IMR-90 (cell line): ENCODE data around the gene ATP10D. TPM values are rescaled to one million over a fixed set of nuclear protein-coding genes. Genes with fewer than 3 reads are reported as not detected.
A peak's percentile ranks its signal among the peaks of the same experiment; 100 is the strongest.

Source experiments
- ATAC-seq: fragments of 200-7000 bp; cut with Tn5 transposase; 2 replicates; pipeline ENCODE4 v1.9.1; 2020; ENCODE audit warnings: low read depth, mild to moderate bottlenecking, moderate library complexity
- BruUV-seq: library from RNA; stranded (reverse); fragments of 400-500 nt; replicated peaks from 2 replicates; lab custom pipeline; 2021; lab: Mats Ljungman, UMichigan
- CTCF ChIA-PET: fragments of 300-600 bp; formaldehyde crosslinking; extraction: SDS; loops from one replicate; lab custom pipeline; 2021; ENCODE audit warnings: antibody characterized with exemption; lab: Yijun Ruan, JAX
- POLR2A ChIA-PET: fragments of 300-600 bp; sonication (Branson Sonifier 250); formaldehyde crosslinking; loops from one replicate; lab custom pipeline; 2022; ENCODE audit warnings: antibody characterized with exemption; ENCODE audit not compliant: unreplicated experiment; lab: Charles Lee
- DNase-seq: peaks from one replicate; pipeline ENCODE4 v3.0.0; 2013
- H2AFZ ChIP-seq: replicated peaks from 2 replicates; pipeline ENCODE3; 2013; ENCODE audit warnings: low read length, mild to moderate bottlenecking; ENCODE audit not compliant: poor library complexity
- H2AK5ac ChIP-seq: 2 replicates; pipeline ENCODE4 v1.6.1; 2013; ENCODE audit warnings: low read depth, low read length, inconsistent platforms
- H2AK9ac ChIP-seq: replicated peaks from 2 replicates; pipeline ENCODE3; 2013; ENCODE audit warnings: mild to moderate bottlenecking, low read depth, low read length, moderate library complexity; ENCODE audit not compliant: poor library complexity
- H2BK120ac ChIP-seq: 2 replicates; pipeline ENCODE4 v1.6.1; 2013; ENCODE audit warnings: low read depth, low read length, inconsistent platforms
- H2BK15ac ChIP-seq: 3 replicates; pipeline ENCODE4 v1.6.1; 2013; ENCODE audit warnings: low read depth, low read length, inconsistent platforms
- H2BK20ac ChIP-seq: 2 replicates; pipeline ENCODE4 v1.6.1; 2013; ENCODE audit warnings: low read depth, mild to moderate bottlenecking, inconsistent platforms, low read length, moderate library complexity
- H2BK5ac ChIP-seq: 2 replicates; pipeline ENCODE4 v1.6.1; 2013; ENCODE audit warnings: mild to moderate bottlenecking, low read depth, low read length, inconsistent platforms; ENCODE audit not compliant: poor library complexity, severe bottlenecking
- H3K14ac ChIP-seq: replicated peaks from 2 replicates; pipeline ENCODE4 v1.6.1; 2013; ENCODE audit warnings: low read depth, low read length, inconsistent platforms
- H3K18ac ChIP-seq: 2 replicates; pipeline ENCODE4 v1.6.1; 2013; ENCODE audit warnings: low read depth, low read length, control low read depth
- H3K23ac ChIP-seq: 2 replicates; pipeline ENCODE4 v1.6.1; 2013; ENCODE audit warnings: low read depth, low read length, inconsistent platforms
- H3K27ac ChIP-seq: 2 replicates; pipeline ENCODE4 v1.5.1; 2013; ENCODE audit warnings: mild to moderate bottlenecking, control low read depth, low read length; ENCODE audit not compliant: insufficient read depth
- H3K27me3 ChIP-seq: 2 replicates; pipeline ENCODE4 v1.6.1; 2013; ENCODE audit warnings: low read length; ENCODE audit not compliant: control insufficient read depth, insufficient read depth
- H3K36me3 ChIP-seq: 2 replicates; pipeline ENCODE4 v1.6.1; 2013; ENCODE audit warnings: low read length, mixed read lengths; ENCODE audit not compliant: control insufficient read depth, insufficient read depth
- H3K4ac ChIP-seq: 2 replicates; pipeline ENCODE4 v1.6.1; 2013; ENCODE audit warnings: low read depth, low read length, inconsistent platforms
- H3K4me1 ChIP-seq: 2 replicates; pipeline ENCODE4 v1.6.1; 2013; ENCODE audit warnings: low read length, mixed read lengths; ENCODE audit not compliant: control insufficient read depth, insufficient read depth
- H3K4me2 ChIP-seq: 2 replicates; pipeline ENCODE4 v1.6.1; 2013; ENCODE audit warnings: low read depth, mild to moderate bottlenecking, control low read depth, low read length, moderate library complexity
- H3K4me3 ChIP-seq: 2 replicates; pipeline ENCODE4 v1.5.1; 2013; ENCODE audit warnings: low read depth, mild to moderate bottlenecking, control low read depth, low read length, moderate library complexity; ENCODE audit not compliant: insufficient read depth
- H3K56ac ChIP-seq: 2 replicates; pipeline ENCODE4 v1.6.1; 2013; ENCODE audit warnings: low read length, inconsistent platforms; ENCODE audit not compliant: insufficient read depth; ENCODE audit errors: extremely low read depth
- H3K79me1 ChIP-seq, 2 experiments: 2 replicates each; pipeline ENCODE4 v1.6.1; 2013; ENCODE audit warnings: low read length in 2 of 2, inconsistent platforms in 1 of 2, low read depth in 1 of 2
- H3K9ac ChIP-seq: 2 replicates; pipeline ENCODE4 v1.6.1; 2013; ENCODE audit warnings: low read depth, low read length, control low read depth
- H3K9me1 ChIP-seq: 2 replicates; pipeline ENCODE4 v1.6.1; 2013; ENCODE audit warnings: low read length, inconsistent platforms; ENCODE audit not compliant: insufficient read depth
- H3K9me3 ChIP-seq: 2 replicates; pipeline ENCODE4 v1.6.1; 2013; ENCODE audit warnings: low read length; ENCODE audit not compliant: control insufficient read depth, insufficient read depth
- H4K20me1 ChIP-seq: 2 replicates; pipeline ENCODE4 v1.6.1; 2013; ENCODE audit warnings: low read length, inconsistent platforms; ENCODE audit not compliant: insufficient read depth
- H4K5ac ChIP-seq: 2 replicates; pipeline ENCODE4 v1.6.1; 2013; ENCODE audit warnings: mild to moderate bottlenecking, low read depth, low read length, control low read depth
- H4K8ac ChIP-seq, 2 experiments: 2 replicates each; pipeline ENCODE4 v1.6.1; 2013; ENCODE audit warnings: low read depth in 2 of 2, low read length in 2 of 2, control low read depth in 1 of 2, inconsistent platforms in 1 of 2
- H4K91ac ChIP-seq: 2 replicates; pipeline ENCODE4 v1.6.1; 2013; ENCODE audit warnings: low read depth, low read length, inconsistent platforms; ENCODE audit not compliant: insufficient read depth
- BHLHE40 ChIP-seq: fragments of 150-350 bp; IDR thresholded peaks from 2 replicates; pipeline ENCODE4 v1.6.1; 2016; ENCODE audit warnings: mild to moderate bottlenecking, low read depth, low read length
- CEBPB ChIP-seq: IDR thresholded peaks from 2 replicates; pipeline ENCODE4 v1.6.1; 2012; ENCODE audit warnings: low read depth, low read length, improper control_type of control experiment
- CHD1 ChIP-seq: IDR thresholded peaks from 2 replicates; pipeline ENCODE4 v1.6.1; 2012; ENCODE audit warnings: low read depth, low read length, improper control_type of control experiment
- CTCF ChIP-seq: conservative IDR thresholded peaks from 2 replicates; pipeline ENCODE4 v1.5.1; 2012; ENCODE audit warnings: mild to moderate bottlenecking, low read depth, low read length, improper control_type of control experiment
- ELK1 ChIP-seq: fragments of 150-350 bp; IDR thresholded peaks from 2 replicates; pipeline ENCODE4 v1.6.1; 2016; ENCODE audit warnings: low read depth, mild to moderate bottlenecking, low read length, moderate library complexity, borderline replicate concordance
- FOS ChIP-seq: fragments of 150-350 bp; IDR thresholded peaks from 2 replicates; pipeline ENCODE4 v1.6.1; 2016; ENCODE audit warnings: low read depth, low read length
- MAFK ChIP-seq: IDR thresholded peaks from 2 replicates; pipeline ENCODE4 v1.6.1; 2012; ENCODE audit warnings: low read depth, low read length, improper control_type of control experiment
- MAZ ChIP-seq: IDR thresholded peaks from 2 replicates; pipeline ENCODE4 v1.6.1; 2012; ENCODE audit warnings: low read depth, mild to moderate bottlenecking, low read length, improper control_type of control experiment, moderate library complexity, borderline replicate concordance
- MXI1 ChIP-seq: IDR thresholded peaks from 2 replicates; pipeline ENCODE4 v1.6.1; 2012; ENCODE audit warnings: low read depth, mild to moderate bottlenecking, low read length, moderate library complexity, borderline replicate concordance
- NFE2L2 ChIP-seq: fragments of 150-350 bp; IDR thresholded peaks from 2 replicates; pipeline ENCODE4 v1.6.1; 2016; ENCODE audit warnings: low read depth, mild to moderate bottlenecking, low read length
- POLR2A ChIP-seq: IDR thresholded peaks from 2 replicates; pipeline ENCODE4 v1.6.1; 2012; ENCODE audit warnings: mild to moderate bottlenecking, low read depth, low read length
- RAD21 ChIP-seq: IDR thresholded peaks from 2 replicates; pipeline ENCODE4 v1.6.1; 2012; ENCODE audit warnings: low read length, improper control_type of control experiment
- RCOR1 ChIP-seq: IDR thresholded peaks from 2 replicates; pipeline ENCODE4 v1.6.1; 2012; ENCODE audit warnings: mild to moderate bottlenecking, low read length, improper control_type of control experiment; ENCODE audit not compliant: insufficient replicate concordance
- RFX5 ChIP-seq: IDR thresholded peaks from 2 replicates; pipeline ENCODE4 v1.8.0; 2012; ENCODE audit warnings: low read depth, mild to moderate bottlenecking, low read length, moderate library complexity
- SMC3 ChIP-seq: fragments of 150-350 bp; IDR thresholded peaks from 2 replicates; pipeline ENCODE4 v1.6.1; 2016; ENCODE audit warnings: low read depth, mild to moderate bottlenecking, antibody characterized with exemption, low read length, moderate library complexity
- USF2 ChIP-seq: fragments of 150-350 bp; IDR thresholded peaks from 2 replicates; pipeline ENCODE4 v1.6.1; 2017; ENCODE audit warnings: mild to moderate bottlenecking, antibody characterized with exemption, low read length, low read depth
- WGBS, 2 experiments: methylation state at CpG; one replicate each; pipeline versions ENCODE4 v1.1.5 to v1.1.7; 2013; ENCODE audit warnings: missing lambda C conversion rate in 2 of 2; ENCODE audit not compliant: insufficient read length in 1 of 2; ENCODE audit errors: extremely low coverage in 2 of 2; 5-methylcytosine and 5-hydroxymethylcytosine counted together
- dilution Hi-C: fragments of 300-500 bp; cut with HindIII; formaldehyde crosslinking; loops from one replicate; pipeline ENCODE4 v1.14.3; 2018; ENCODE audit warnings: low sequenced_read_pairs; ENCODE audit not compliant: unreplicated experiment
- in situ Hi-C: fragments of 300-500 bp; cut with MboI; formaldehyde crosslinking; loops from 3 replicates; pipeline ENCODE4 v1.14.3; 2019; ENCODE audit warnings: low sequenced_read_pairs, inconsistent platforms, mixed read lengths
- intact Hi-C: fragments of 100-400 bp; cut with micrococcal nuclease; formaldehyde crosslinking; loops from 2 replicates; pipeline ENCODE4 v1.10.0; 2022
- polyA plus RNA-seq, 3 experiments: library from polyadenylated mRNA; depleted of rRNA; stranded (reverse); fragments of >200 nt; gene quantifications; 2 replicates each; pipeline ENCODE4 v1.2.3, GENCODE V29; 2012; ENCODE audit warnings: low replicate concordance in 1 of 3
- total RNA-seq: library from RNA; depleted of rRNA; stranded (reverse); fragments of >200 nt; gene quantifications from 2 replicates; pipeline ENCODE4 v1.2.3, GENCODE V29; 2012

Gene ATP10D
- total and polyA plus RNA-seq, 2 of the 4 experiments (the other 2 are of a cell fraction), result 28.9 to 135 TPM

- no peaks in the 10 kb centered on the region for H3K9me1 ChIP-seq
- ChIA-PET CTCF (no interaction called here), POLR2A (no interaction called here)
- no peaks in the 10 kb centered on the region for H3K27me3 ChIP-seq
- intact Hi-C loops (no loop called here), dilution Hi-C loops (no loop called here), in situ Hi-C loops (no loop called here)
- H2AFZ ChIP-seq, result no peak overlapping the region
- H3K4me3 ChIP-seq, result no peak overlapping the region
- no peaks in the 10 kb centered on the region for H4K20me1 ChIP-seq
- ATAC-seq (no peak), DNase-seq (no peak)
- no peaks in the 10 kb centered on the region for H3K79me1 ChIP-seq
- H3K9me3 ChIP-seq, result no peaks in the 10 kb centered on the region
- no TSS peak for BruUV-seq
- no peak overlapping the region for H3K18ac ChIP-seq
- H2BK5ac ChIP-seq, result no peak overlapping the region
- no peak overlapping the region for H3K9ac ChIP-seq
- WGBS, 2 experiments, result no CpG with 5 or more reads among the region's 1 CpG
- H3K36me3 ChIP-seq, result no peaks in the 10 kb centered on the region
- H3K23ac ChIP-seq, result no peak overlapping the region
- H3K27ac ChIP-seq, result no peak overlapping the region
- TF ChIP-seq ELK1 (no peak), USF2 (no peak), SMC3 (no peak), CTCF (no peak), RCOR1 (no peak), RFX5 (no peak), BHLHE40 (no peak), MAZ (no peak), FOS (no peak), CHD1 (no peak), POLR2A (no peak), NFE2L2 (no peak), MXI1 (no peak), MAFK (no peak), CEBPB (no peak), RAD21 (no peak)
- no peak overlapping the region for H3K4me2 ChIP-seq
- no peak overlapping the region for H2AK9ac ChIP-seq
- peaks cover 3% of the 10 kb centered on the region; the same call in 1 of the 2 replicates for H3K4me1 ChIP-seq
- no peak overlapping the region for H2BK20ac ChIP-seq
- no peak overlapping the region for H4K8ac ChIP-seq
- H4K91ac ChIP-seq, result no peak overlapping the region
- H2BK15ac ChIP-seq, result no peak overlapping the region
- no peak overlapping the region for H3K4ac ChIP-seq
- peak overlapping the region; percentile 26; the same call in 1 of the 2 replicates for H2AK5ac ChIP-seq
- H3K14ac ChIP-seq, result no peak overlapping the region; the same call in 1 of the 2 replicates
- H2BK120ac ChIP-seq, result no peak overlapping the region
- no peak overlapping the region for H3K56ac ChIP-seq
- H4K5ac ChIP-seq, result no peak overlapping the region
Measured at GRCh38 chr4:47475411-47475810, 9.7 kb upstream of the ATP10D start.
